Measurements from ENCODE around the gene VCAN.
"Not testable (repeated sequence)": the region's sequence is repeated elsewhere in the genome, so short reads cannot be mapped to it uniquely, and the experiment has no call there.

Gene VCAN

DNA sequence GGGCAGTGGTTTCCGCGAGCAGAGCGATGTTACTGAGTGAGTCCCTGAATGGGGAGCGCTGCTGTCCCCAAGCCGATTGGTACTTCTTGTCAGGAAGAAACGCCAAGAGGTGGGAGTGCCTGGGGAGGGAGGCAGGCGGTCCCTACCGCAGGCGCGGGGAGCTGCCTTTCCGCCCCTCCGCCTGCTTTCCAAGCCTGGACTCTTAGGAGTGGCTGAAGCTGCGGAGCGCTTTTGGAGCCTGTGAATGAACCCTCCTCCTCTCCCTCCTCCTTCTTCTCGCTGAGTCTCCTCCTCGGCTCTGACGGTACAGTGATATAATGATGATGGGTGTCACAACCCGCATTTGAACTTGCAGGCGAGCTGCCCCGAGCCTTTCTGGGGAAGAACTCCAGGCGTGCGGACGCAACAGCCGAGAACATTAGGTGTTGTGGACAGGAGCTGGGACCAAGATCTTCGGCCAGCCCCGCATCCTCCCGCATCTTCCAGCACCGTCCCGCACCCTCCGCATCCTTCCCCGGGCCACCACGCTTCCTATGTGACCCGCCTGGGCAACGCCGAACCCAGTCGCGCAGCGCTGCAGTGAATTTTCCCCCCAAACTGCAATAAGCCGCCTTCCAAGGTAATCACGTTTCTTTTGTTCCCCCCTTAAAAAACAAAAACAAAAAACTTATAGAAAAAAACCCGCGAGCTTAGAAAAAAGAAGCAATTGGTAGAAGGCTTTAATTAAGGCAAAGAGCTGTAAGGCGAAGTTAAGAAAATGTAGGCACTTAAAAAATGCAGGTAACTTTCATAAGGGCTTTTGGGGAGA is at the start of gene VCAN:
TSS of gene VCAN (plus strand) at position 340 of the 808 bp plus-strand sequence. CDS start 11,775 bp downstream, outside the sequence.
- DNase-seq = peak; percentile 92

GRCh38 chr5:83422284-83422683 is 49.3 kb upstream of the VCAN start:
- DNase-seq = no peak

- no peak for DNase-seq
Measured at GRCh38 chr5:83426855-83427254, 44.7 kb upstream of the VCAN start.

DNA sequence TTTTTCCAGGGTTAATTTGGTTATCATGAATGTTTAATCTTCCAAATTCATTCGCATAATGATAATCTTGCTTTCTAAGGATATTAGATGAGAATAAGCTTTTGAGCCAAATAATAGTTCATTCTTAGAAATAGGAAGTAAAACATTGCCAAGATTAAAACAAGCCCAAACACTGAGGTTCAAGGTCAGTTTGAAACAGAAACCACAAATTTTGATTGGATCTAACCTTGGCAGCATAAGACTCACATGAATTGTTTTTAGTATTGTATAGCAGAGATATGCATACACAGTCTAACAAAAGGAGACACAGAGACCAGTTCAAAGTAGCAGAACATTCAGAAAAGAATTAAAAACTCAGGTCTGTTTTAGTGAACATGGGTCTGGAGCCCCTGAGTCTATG is 43.4 kb upstream of the VCAN start:
- DNase-seq = no peak

- no peak for DNase-seq
Measured at GRCh38 chr5:83428890-83429289, 42.7 kb upstream of the VCAN start.

DNA sequence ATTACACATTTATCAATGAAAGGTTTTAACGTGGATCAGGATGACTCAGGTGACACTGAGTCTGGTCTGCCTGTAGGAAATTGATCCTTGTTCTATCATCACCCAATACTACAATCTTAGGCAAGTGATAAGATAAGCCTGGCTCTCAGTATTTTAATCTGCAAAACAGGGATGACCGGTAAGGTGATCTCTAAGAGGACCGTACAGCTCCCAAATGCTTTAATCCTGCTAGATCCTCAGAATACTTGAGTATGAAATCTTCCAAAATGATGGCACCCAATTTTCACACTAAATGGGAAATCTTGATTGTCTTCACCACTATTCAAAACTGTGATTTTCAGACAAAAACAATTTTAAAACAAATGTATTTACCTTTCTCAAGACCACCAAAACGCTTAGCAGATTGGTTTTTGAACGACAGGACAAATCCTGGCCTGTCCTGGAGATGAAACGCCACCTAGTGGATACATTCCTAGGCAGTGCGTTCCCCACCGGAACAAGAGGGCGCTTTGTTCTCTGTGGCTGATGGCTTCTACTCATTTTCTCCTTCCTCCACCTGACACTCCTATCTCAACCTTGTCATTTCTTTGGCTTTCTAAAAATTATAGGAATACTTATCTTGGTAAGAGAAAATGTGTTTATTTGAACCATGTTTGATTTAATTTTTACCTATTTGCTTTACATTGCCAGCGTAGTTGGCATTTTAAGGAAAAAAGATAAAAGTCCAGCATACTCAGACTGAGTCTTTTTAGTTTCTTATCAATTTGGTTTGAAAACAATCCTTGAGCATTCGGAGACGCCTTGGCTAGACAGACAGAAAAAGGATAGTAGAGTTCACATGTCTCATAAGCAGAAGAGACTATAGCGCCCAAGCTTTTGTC is 41.2 kb upstream of the VCAN start:
- no peak for DNase-seq

DNA sequence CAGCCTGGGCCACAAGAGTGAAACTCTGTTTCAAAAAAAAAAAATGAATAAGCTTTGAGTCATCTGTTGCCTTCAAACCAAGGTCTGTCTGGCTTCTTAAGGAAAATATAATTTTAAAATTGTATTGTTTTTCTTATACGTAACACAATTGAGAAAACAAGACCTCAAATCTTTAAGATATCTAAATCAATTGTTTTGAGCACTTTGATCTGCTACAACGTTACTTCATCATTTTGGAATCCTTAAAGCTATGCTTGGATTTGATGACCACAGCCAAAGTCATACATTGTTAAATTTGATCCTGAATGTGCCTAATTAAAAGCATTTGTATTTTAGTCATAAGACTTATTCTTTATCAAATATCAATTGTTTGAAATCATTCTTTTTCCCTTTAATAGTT is 37.7 kb upstream of the VCAN start:
- DNase-seq = no peak

DNA sequence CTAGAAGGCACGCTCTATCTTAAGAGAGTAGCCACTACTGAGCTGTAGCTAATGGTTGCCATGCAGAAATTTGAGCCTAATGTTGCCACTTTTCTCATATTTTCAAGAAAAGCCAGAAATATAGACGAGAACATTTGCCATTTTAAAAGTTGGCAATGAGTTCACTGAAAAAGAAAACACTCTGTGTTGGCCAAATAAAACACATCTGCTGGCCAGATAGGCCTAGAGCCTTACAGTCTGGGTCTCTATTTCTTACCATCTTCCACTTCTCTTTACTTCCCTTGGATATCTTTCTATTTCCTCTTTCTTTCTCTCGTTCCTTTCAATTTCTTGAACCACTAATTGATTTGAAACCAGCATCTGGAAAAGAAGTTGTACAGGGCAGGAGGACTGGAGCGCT is 36.6 kb upstream of the VCAN start:
- no peak for DNase-seq

DNA sequence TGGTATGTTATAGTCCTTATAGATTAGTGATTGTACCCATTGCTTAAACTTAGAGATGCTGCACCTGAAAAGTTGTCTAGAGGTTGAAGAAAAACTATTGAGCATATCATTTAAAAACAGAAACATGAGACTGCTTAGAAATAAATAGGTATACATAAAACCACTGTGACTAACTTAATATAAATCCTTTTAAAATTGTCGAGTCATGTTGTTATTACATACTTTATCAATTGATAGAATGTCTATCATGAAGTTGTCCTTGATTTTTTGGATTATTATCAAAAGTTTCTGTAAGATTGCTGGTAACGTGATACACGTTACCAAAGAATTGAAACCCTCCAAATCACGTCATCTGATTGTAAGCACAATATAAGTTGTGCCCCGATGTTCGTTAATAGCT is 35.3 kb upstream of the VCAN start:
- no peak for DNase-seq

DNA sequence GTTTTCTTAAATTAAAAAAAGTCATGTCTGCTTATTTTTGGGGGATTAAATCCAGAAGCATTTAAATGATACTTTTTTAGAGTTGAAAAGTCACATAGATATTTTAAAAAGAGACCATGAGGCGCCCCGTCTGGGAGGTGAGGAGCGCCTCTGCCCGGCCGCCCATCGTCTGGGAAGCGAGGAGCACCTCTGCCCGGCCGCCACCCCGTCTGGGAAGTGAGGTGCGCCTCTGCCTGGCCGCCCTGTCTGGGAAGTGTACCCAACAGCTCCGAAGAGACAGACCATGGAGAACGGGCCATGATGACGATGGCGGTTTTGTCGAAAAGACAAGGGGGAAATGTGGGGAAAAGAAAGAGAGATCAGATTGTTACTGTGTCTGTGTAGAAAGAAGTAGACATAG is 33.8 kb upstream of the VCAN start:
- not testable (repeated sequence) for DNase-seq

- DNase-seq = no peak
Measured at GRCh38 chr5:83440826-83441225, 30.7 kb upstream of the VCAN start.

DNA sequence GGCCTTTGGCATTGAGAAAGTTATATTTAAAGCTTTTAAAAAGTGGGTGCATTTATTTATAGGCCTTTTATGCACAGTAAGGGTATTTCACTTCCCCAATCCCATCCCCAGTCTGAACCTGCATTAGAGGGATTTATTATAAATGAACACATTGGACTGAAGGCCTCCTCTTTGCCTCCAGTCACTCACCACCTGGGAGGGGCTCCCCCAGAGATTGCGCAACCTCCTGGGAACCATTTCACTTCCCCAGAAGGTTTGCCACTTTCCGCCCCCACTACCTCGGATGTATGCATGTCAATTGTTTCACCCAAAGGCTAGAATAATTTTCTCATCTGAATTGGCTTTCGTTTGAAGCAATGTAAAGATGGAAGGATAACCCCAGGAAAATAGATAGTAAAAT is 29.8 kb upstream of the VCAN start:
- DNase-seq = no peak

DNA sequence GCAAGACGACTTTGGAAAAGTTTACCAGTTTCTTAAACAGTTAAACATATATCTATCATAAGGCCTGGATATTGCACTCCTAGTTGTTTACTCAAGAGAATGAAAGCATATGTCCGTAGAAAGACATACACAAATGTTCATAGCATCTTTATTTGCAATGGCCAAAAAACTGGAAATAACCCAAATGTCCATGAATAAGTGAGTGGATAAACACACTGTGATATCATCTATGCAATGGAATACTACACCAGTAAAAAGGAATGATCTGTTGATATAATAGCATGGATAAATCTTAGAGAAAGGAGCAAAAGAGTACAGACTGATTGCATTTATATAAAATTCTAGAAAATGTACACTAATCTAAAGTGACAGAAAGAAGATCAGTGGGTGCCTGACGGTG is 28.0 kb upstream of the VCAN start:
- no peak for DNase-seq

DNA sequence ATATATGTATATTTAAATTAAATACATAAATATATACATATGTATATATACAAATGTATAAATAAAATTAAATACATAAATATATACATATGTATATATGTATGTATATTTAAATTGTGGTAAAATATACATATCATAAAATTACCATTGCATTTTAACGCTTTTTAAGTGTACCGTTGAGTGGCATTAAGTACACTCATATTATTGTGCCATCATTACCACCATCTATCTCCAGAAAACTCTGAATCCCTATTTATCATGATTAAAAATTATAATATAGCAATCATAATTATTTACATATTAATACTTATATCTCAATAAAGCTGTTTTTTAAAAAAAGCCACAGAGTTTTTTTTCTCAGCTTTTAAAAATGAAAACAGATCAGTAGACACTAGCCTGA is 27.1 kb upstream of the VCAN start:
- DNase-seq = no peak

DNA sequence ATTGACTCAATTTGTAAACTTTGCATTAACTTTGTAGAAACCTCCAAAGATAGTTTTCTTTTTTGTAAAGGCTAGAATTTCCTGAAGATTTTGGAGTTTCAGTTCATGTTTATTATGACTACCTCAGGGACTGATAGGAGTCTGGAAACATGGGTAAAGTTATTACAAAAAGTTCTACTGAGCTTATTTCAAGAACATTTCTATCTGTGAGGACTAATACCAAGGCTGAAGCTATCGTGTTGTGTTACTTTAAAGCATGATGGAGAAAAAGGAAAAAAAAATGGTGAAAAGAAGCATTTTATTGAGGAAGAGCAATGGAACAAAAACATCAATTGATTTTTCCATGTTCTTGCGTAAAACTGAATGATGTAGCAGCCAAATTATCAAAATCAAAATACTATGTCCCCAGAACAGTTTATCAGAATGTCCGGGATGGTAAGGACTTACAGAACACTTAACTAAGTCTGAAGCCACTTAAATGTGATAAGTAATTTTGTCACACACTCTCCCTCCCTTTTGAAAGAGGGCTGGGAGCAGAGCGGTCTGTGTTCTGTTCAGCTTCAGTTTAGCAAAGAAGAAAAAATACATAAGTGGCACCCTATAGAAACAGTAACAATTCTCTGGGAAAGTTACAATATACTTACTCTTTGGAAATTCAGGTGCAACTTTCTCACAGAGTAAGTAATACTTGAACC is 25.1 kb upstream of the VCAN start:
- DNase-seq = no peak

DNA sequence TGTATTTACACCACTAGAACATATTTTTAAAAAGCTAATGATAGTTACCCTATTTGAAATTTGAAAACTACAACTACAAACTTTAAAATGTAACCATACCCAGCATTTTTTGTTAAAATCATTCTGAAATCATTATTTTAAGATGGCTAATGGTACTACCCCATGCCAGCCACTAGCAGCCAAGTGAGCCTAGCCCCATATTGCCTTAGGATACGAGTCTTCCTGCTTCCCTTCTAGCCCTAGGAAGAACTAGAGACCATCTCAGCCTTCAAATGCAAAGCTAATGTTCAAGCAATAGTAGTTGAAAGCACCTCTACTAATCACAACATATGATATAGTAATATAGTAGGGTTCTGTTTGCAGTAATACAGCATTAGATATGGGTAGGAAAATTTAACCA is 24.0 kb upstream of the VCAN start:
- DNase-seq = no peak

DNA sequence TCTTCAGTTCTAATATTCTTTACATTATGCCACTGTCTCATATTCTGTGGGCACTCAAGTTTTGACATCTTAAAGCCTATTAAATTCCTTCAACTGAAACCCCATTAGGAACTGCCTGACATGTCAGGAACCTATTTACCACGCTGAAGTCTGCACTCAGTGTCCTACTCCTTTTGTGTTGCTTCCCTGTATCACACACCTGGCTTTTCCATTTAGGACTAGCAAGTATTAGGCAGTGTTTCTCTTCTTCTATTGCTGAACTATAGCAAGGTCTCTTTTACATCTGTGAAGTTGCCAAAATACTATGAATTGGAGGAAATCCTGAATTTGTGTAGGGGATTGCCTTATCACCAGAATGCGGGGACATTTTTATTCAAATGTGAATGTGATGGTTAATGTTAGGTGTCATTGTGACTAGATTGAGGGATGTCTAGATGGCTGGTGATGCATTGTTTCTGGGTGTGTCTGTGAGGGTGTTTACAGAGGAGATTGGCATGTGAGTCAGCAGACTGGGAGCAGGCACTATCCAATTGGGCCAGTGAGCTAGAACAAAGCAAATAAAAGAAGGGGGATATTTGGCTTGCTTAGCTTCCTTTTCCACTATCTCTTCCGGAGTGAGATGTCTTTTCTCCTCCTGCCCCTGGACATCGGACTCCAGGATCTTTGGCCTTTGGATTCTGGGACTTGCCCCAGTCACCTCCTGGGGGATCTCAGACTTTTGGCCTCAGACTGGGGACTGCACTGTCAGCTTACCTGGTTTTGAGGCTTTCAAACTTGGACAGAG is 21.2 kb upstream of the VCAN start:
- DNase-seq = no peak

GRCh38 chr5:83450967-83451248 is 20.6 kb upstream of the VCAN start:
- no peak for DNase-seq

DNA sequence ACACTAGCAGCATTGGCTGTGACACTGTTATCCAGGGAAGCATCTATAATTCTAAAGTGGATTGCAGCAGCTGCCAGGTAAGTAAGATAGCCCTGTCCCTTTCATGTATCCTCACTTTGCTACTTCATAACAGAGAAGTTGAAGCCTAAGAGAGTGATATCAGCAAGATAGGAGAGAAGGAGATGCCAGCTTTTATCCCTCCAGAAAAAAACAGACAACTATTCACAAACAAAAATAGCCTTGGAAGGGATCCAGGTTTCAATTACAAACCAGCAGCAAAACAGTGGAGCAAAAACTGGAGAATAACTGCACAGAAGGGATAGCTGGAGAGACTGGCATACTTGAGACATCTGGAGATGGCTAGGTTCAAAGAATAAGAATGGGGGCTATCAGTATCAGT is 19.6 kb upstream of the VCAN start:
- no peak for DNase-seq

DNA sequence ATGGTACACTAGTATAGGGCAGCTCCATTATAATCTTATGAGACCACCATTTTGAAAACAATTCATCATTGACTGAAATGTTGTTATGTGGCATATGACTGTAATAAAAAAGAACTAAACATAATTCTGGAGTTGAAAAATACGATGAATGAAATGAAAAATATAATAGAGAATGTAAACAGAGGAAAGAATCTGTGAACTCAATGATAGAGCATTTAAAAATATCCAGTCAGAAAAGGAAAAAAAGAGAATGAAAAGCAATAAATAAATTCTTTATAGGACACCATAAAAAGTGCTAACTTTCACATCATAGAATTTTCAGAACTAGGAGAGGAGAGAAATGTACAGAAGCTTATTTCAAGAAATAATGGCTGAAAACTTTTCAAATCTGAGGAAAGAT is 17.6 kb upstream of the VCAN start:
- no peak for DNase-seq

DNA sequence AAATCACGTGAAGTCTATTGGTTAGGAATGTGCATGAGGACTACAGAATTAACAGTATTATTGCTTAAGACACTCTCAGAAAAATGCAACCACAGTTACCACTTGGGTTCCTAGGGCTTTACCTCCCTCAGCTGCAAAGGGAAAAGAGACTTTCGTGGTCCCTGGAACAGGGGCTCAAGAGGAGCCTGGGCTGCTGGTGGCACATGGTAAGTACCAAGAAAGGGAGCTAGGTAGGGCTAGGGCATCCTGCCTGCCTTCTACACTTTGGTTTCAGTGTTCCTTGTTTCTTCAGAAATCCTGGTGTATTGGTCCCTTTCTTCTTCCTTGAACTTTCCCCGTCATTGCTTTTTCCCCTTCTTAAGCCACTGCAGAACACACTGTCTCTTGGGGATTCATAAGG is 7.3 kb upstream of the VCAN start:
- DNase-seq = no peak

- DNase-seq = peak; percentile 58
Measured at GRCh38 chr5:83467371-83468035, 4.0 kb upstream of the VCAN start.
